Stimulated activated CD4-positive, alpha-beta T cell treated with anti-CD3 and anti-CD28 coated beads, Interleukin-2, amount 100 ng/mL, for 48 hours (primary cell): ENCODE measurements around the gene TPO.

Experiments used
- DNase-seq, 2 donors: peaks; one replicate each; pipeline ENCODE4 v3.0.0-alpha.2; 2020

TPO gene

GRCh38 chr2:1588051-1588977 is 175.1 kb downstream of the TPO start:
- DNase-seq = no peak

DNA sequence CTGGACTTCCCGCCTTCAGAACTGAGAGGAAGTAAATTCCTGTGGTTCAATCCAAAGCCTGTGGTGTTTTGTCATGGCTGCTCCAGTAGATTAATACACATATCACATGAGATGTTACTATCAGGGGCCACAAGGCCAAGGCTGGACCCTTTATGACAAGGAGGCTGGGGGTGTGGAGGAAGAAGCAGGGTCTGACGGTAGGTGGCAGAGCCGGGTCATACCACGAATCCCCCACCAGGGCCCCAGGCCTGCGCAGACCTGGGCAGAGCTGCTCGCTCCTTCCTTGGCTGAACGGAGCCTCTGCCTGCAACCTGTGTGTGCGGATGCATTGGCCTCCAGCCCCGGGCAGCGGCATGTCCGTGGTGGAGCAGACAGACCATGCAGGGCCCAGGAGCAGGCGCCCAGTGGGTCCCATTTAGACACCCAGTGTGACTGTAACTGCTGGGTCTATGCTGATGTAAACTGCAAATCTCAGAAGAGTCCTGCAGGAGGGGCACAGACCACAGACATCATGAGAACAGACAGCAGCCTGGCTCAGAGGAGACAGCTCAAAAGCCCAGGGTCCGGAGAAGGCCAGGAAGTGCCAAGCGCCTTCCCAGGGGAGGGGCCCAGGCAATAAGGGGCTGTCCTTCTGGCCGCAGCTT is 175.8 kb downstream of the TPO start:
- DNase-seq = no peak

GRCh38 chr2:1590596-1591460 is 177.6 kb downstream of the TPO start:
- no peak for DNase-seq

DNA sequence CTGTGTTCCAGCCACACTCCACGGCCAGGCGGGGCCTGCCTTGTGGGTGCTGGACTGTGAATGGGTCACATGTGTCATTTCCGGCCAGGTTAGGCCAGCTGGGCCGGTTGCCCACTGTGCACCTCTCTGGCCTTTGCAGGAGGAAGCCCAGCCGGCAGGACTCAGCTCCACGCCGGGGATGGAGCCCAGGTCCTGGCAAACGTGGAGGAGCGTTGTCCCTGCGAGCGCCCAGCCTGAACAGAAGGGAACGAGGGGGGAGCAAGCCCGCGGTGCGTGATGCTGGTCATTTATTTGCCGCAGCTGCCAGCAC is 178.2 kb downstream of the TPO start:
- no peak for DNase-seq
